H1 (cell line): ENCODE measurements around the gene ITGB7. TPM values are rescaled to one million over a fixed set of nuclear protein-coding genes. Genes with fewer than 3 reads are reported as not detected.

Source experiments
- CTCF ChIA-PET: fragments of 300-600 bp; sonication (Branson Sonifier 250); formaldehyde crosslinking; loops from one replicate; lab custom pipeline; 2021; ENCODE audit not compliant: partially characterized antibody; lab: Charles Lee
- POLR2A ChIA-PET: fragments of 300-600 bp; sonication (Branson Sonifier 250); formaldehyde crosslinking; loops from one replicate; lab custom pipeline; 2021; ENCODE audit warnings: inconsistent platforms; ENCODE audit not compliant: partially characterized antibody; lab: Charles Lee
- DNase-seq, 2 experiments: peaks; one replicate each; pipeline versions ENCODE4 v3.0.0 to v3.0.0-alpha.2; 2010 to 2022; ENCODE audit warnings: low spot score in 2 of 2, low read depth in 1 of 2, mixed read lengths in 1 of 2
- FAIRE-seq: peaks from 2 replicates; lab custom pipeline; 2011; peaks lifted over from hg19 to GRCh38; lab: Jason Lieb, UNC
- H2AFZ ChIP-seq: 2 replicates; pipeline ENCODE4 v1.8.1; 2012; ENCODE audit warnings: low read length, inconsistent platforms
- H2AK5ac ChIP-seq: 2 replicates; pipeline ENCODE4 v1.6.1; 2013; ENCODE audit warnings: low read depth, low read length
- H2BK120ac ChIP-seq: replicated peaks from 2 replicates; pipeline ENCODE3; 2013; ENCODE audit warnings: low read depth, low read length, inconsistent platforms
- H2BK12ac ChIP-seq: 2 replicates; pipeline ENCODE4 v1.6.1; 2013; ENCODE audit warnings: low read depth, low read length
- H2BK15ac ChIP-seq: 2 replicates; pipeline ENCODE4 v1.6.1; 2013; ENCODE audit warnings: low read length
- H2BK20ac ChIP-seq: 2 replicates; pipeline ENCODE4 v1.6.1; 2013; ENCODE audit warnings: low read length
- H2BK5ac ChIP-seq: 2 replicates; pipeline ENCODE4 v1.6.1; 2013; ENCODE audit warnings: low read depth, low read length
- H3K14ac ChIP-seq: 2 replicates; pipeline ENCODE4 v1.6.1; 2013; ENCODE audit warnings: inconsistent platforms; ENCODE audit not compliant: insufficient read length
- H3K18ac ChIP-seq: 2 replicates; pipeline ENCODE4 v1.6.1; 2013; ENCODE audit warnings: low read length; ENCODE audit errors: extremely low read depth
- H3K23ac ChIP-seq: 2 replicates; pipeline ENCODE4 v1.6.1; 2013; ENCODE audit warnings: inconsistent platforms; ENCODE audit not compliant: insufficient read length
- H3K23me2 ChIP-seq: 2 replicates; pipeline ENCODE4 v1.6.1; 2013; ENCODE audit warnings: low read depth, low read length
- H3K27ac ChIP-seq: 2 replicates; pipeline ENCODE4 v1.6.1; 2011; ENCODE audit warnings: low read depth, low read length, inconsistent platforms
- H3K27me3 ChIP-seq, 4 experiments: replicated peaks in 1 of 4; 1 replicate in 1 of 4; 2 replicates in 3 of 4; pipeline versions ENCODE4 v1.6.1 to v1.8.1; 2011 to 2013; ENCODE audit warnings: low read length in 3 of 4, mild to moderate bottlenecking in 3 of 4, inconsistent platforms in 2 of 4, mixed read lengths in 2 of 4, moderate library complexity in 1 of 4; ENCODE audit not compliant: control insufficient read depth in 3 of 4, insufficient read depth in 3 of 4; ENCODE audit errors: extremely low read depth in 1 of 4
- H3K36me3 ChIP-seq, 4 experiments: 2 replicates each; pipeline versions ENCODE4 v1.6.1 to v1.8.1; 2011 to 2013; ENCODE audit warnings: mild to moderate bottlenecking in 4 of 4, low read length in 3 of 4, moderate library complexity in 2 of 4, control low read depth in 1 of 4, inconsistent platforms in 1 of 4; ENCODE audit not compliant: insufficient read depth in 4 of 4, control insufficient read depth in 2 of 4
- H3K4ac ChIP-seq: replicated peaks from 2 replicates; pipeline ENCODE3; 2013; ENCODE audit warnings: low read length, low read depth, mixed read lengths, inconsistent platforms; ENCODE audit not compliant: insufficient read length
- H3K4me1 ChIP-seq, 4 experiments: replicated peaks in 1 of 4; 1 replicate in 1 of 4; 2 replicates in 3 of 4; pipeline versions ENCODE4 v1.6.1 to v1.8.1; 2011 to 2013; ENCODE audit warnings: low read length in 3 of 4, inconsistent platforms in 2 of 4, mixed read lengths in 1 of 4; ENCODE audit not compliant: insufficient read depth in 4 of 4, control insufficient read depth in 3 of 4
- H3K4me2 ChIP-seq, 2 experiments: 2 replicates each; pipeline versions ENCODE4 v1.6.1 to v1.8.1; 2011 to 2013; ENCODE audit warnings: low read depth in 2 of 2, low read length in 2 of 2, control low read depth in 1 of 2, inconsistent platforms in 1 of 2, mild to moderate bottlenecking in 1 of 2; ENCODE audit not compliant: insufficient read depth in 1 of 2
- H3K4me3 ChIP-seq, 4 experiments: fragments of 200-600, 300-600 bp in 1 of 4; sonication (generic), shearing (Covaris generic), sonication (Bioruptor Twin) in 1 of 4; 2 replicates each; pipeline versions ENCODE4 v1.5.1 to v1.8.1; 2011 to 2016; ENCODE audit warnings: low read length in 4 of 4, low read depth in 3 of 4, control low read depth in 2 of 4, inconsistent platforms in 2 of 4, mild to moderate bottlenecking in 2 of 4, mixed read lengths in 1 of 4, moderate library complexity in 1 of 4; ENCODE audit not compliant: insufficient read depth in 2 of 4; ENCODE audit errors: extremely low read depth in 1 of 4
- H3K56ac ChIP-seq: replicated peaks from 2 replicates; pipeline ENCODE3; 2013; ENCODE audit warnings: low read depth, mild to moderate bottlenecking, mixed read lengths, low read length, inconsistent platforms; ENCODE audit not compliant: insufficient read length
- H3K79me1 ChIP-seq: 2 replicates; pipeline ENCODE4 v1.6.1; 2013; ENCODE audit warnings: low read depth, low read length, control low read depth
- H3K79me2 ChIP-seq, 2 experiments: 2 replicates each; pipeline versions ENCODE4 v1.6.1 to v1.8.1; 2012 to 2013; ENCODE audit warnings: low read length in 2 of 2, mild to moderate bottlenecking in 2 of 2, inconsistent platforms in 1 of 2; ENCODE audit not compliant: insufficient read depth in 2 of 2, control insufficient read depth in 1 of 2
- H3K9ac ChIP-seq, 4 experiments: replicated peaks in 1 of 4; 1 replicate in 1 of 4; 2 replicates in 3 of 4; pipeline versions ENCODE4 v1.6.1 to v1.8.1; 2011 to 2013; ENCODE audit warnings: low read depth in 3 of 4, low read length in 3 of 4, control low read depth in 2 of 4, mild to moderate bottlenecking in 2 of 4, moderate library complexity in 2 of 4, inconsistent platforms in 1 of 4; ENCODE audit errors: extremely low read depth in 1 of 4
- H3K9me3 ChIP-seq, 2 experiments: 2 replicates each; pipeline versions ENCODE4 v1.6.1 to v1.8.1; 2012 to 2013; ENCODE audit warnings: mild to moderate bottlenecking in 2 of 2, moderate library complexity in 2 of 2, control low read depth in 1 of 2, inconsistent platforms in 1 of 2, low read depth in 1 of 2, low read length in 1 of 2, mixed read lengths in 1 of 2; ENCODE audit not compliant: insufficient read depth in 2 of 2
- H4K20me1 ChIP-seq, 2 experiments: replicated peaks in 1 of 2; 2 replicates each; pipeline versions ENCODE3 to v1.8.1; 2011 to 2013; ENCODE audit warnings: inconsistent platforms in 2 of 2, low read length in 2 of 2, mild to moderate bottlenecking in 1 of 2; ENCODE audit not compliant: insufficient read depth in 2 of 2, control insufficient read depth in 1 of 2
- H4K5ac ChIP-seq: 2 replicates; pipeline ENCODE4 v1.6.1; 2013; ENCODE audit warnings: low read length, low read depth, mixed read lengths, inconsistent platforms; ENCODE audit not compliant: insufficient read length
- H4K8ac ChIP-seq: 2 replicates; pipeline ENCODE4 v1.8.0; 2013; ENCODE audit warnings: mild to moderate bottlenecking, moderate library complexity, low read length, inconsistent platforms; ENCODE audit not compliant: insufficient read depth; ENCODE audit errors: extremely low read depth
- H4K91ac ChIP-seq: replicated peaks from 2 replicates; pipeline ENCODE3; 2013; ENCODE audit warnings: low read length, mixed read lengths, inconsistent platforms; ENCODE audit not compliant: insufficient read length
- ATF3 ChIP-seq: IDR thresholded peaks from 2 replicates; pipeline ENCODE4 v1.6.1; 2011; ENCODE audit warnings: low read depth, mild to moderate bottlenecking, low read length; ENCODE audit not compliant: insufficient read depth
- EZH2 ChIP-seq: fragments of 200-600 bp; sonication (generic); IDR thresholded peaks from 2 replicates; pipeline ENCODE4 v1.7.1; 2012; ENCODE audit warnings: low read depth, mild to moderate bottlenecking, moderate library complexity, low read length, inconsistent platforms; ENCODE audit not compliant: severe bottlenecking
- WGBS, 2 experiments: shearing (Covaris generic) in 1 of 2; methylation state at CpG; one replicate each; pipeline versions ENCODE4 v1.1.6 to v1.1.7; 2013 to 2015; ENCODE audit warnings: low lambda C conversion rate in 2 of 2, mixed read lengths in 2 of 2, inconsistent platforms in 1 of 2, low coverage in 1 of 2, missing lambda C conversion rate in 1 of 2; ENCODE audit not compliant: insufficient replicate concordance in 2 of 2, insufficient coverage in 1 of 2, insufficient read length in 1 of 2; ENCODE audit errors: extremely low coverage in 1 of 2, missing lambda C conversion rate in 1 of 2; 5-methylcytosine and 5-hydroxymethylcytosine counted together
- polyA plus RNA-seq, 7 experiments: library from polyadenylated mRNA; depleted of rRNA in 3 of 7; stranded (reverse) in 5 of 7; unstranded in 2 of 7; fragments of >200 nt in 5 of 7; fragments of 200-250 nt in 2 of 7; gene quantifications; 1 replicate in 5 of 7; 2 replicates in 1 of 7; 4 replicates in 1 of 7; pipeline versions ENCODE4 v1.2.1 to v1.2.3, GENCODE V29; 2011 to 2013; ENCODE audit warnings: missing spikeins in 2 of 7, mixed read lengths in 2 of 7
- total RNA-seq: library from RNA; stranded (reverse); fragmentation: NEBNext Ultra II Directional; extraction: Animal tissue kit (Norgen Biotek cat#: 25700); gene quantifications from 2 replicates; pipeline ENCODE4 v1.2.1, GENCODE V29; 2021

Gene ITGB7
- total and polyA plus RNA-seq, 2 of the 8 experiments (the other 6 are each of a cell fraction or from before 2014, with no cell fraction given) = 0.35 to 0.54 TPM

DNA sequence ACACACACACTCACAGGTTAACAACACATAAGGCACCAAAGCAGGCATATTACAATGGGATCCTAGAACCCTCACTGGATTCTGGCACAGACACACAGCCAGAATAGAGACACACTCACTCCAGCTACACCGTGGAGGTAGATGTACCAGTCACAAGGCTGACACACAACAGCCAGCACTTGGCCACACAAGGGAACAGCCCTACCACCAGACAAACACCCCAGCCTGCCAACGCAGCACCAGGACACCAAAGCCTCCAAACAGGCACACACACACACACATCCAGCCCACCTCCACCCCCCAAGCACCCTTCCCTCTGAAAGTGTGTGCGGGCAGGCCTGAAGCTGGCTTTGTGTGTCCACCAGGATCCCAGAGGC is 10.9 kb upstream of the ITGB7 start:
- ChIA-PET CTCF (interaction anchor here (1.3 to 22.3 kb wide), 7 partner anchors 7 to 164 kb away, joined by 3 to 654 read pairs (median 198); partner anchors contain the start of genes AAAS, ESPL1, MYG1 and PFDN5), POLR2A (interaction anchor here (0.7 to 13.6 kb wide), 25 partner anchors 9 to 284 kb away, joined by 3 to 151 read pairs (median 4); partner anchors contain the start of genes AAAS, CSAD, EIF4B and ESPL1)
- Histone ChIP-seq H3K23ac (peak overlapping the region; percentile 23), H2AK5ac (peak overlapping the region; percentile 83; the same call in 1 of the 2 replicates), H4K20me1 (peaks cover 0 to 4% of the 10 kb centered on the region in 2 experiments), H3K27ac (peak overlapping the region; percentile 72; the same call in 1 of the 2 replicates), H3K4me3 (peak overlapping the region; percentile 84 to 97 (median 88); a peak in 6 of 8 replicates), H3K27me3 (peaks cover 0 to 3% (median 0%) of the 10 kb centered on the region in 4 experiments; a peak in 1 of 7 replicates), H3K14ac (peak overlapping the region; percentile 0), H2BK20ac (peak overlapping the region; percentile 99), H3K23me2 (peaks cover 26% of the 10 kb centered on the region), H4K8ac (no peak overlapping the region), H2BK15ac (peak overlapping the region; percentile 98; the same call in 1 of the 2 replicates), H3K9ac (peak overlapping the region in 2 of 4 experiments; percentile 9 to 55; a peak in 4 of 7 replicates), H3K4me2 (peak overlapping the region; percentile 99 to 100), H4K5ac (peak overlapping the region; percentile 91), H2AFZ (no peak overlapping the region), H3K36me3 (peaks cover 4 to 20% (median 10%) of the 10 kb centered on the region in 4 experiments), H3K79me2 (peaks cover 16 to 36% of the 10 kb centered on the region in 2 experiments), H3K79me1 (peaks cover 17% of the 10 kb centered on the region), H3K4me1 (peaks cover 26 to 64% (median 47%) of the 10 kb centered on the region in 4 experiments), H4K91ac (peak overlapping the region; percentile 99), H3K9me3 (no peaks in the 10 kb centered on the region), H3K56ac (peak overlapping the region; percentile 49), H2BK12ac (peak overlapping the region; percentile 100), H3K4ac (peak overlapping the region; percentile 98), H2BK5ac (peak overlapping the region; percentile 100), H2BK120ac (peak overlapping the region; percentile 93), H3K18ac (peak overlapping the region; percentile 100)
- no peak for FAIRE-seq
- no peak for TF ChIP-seq ATF3
- peak; percentile 21 for TF ChIP-seq EZH2
- 13% methylated on average over 3 of the region's 3 CpGs; no CpG with 5 or more reads in 1 of the 2 experiments for WGBS, 2 experiments
- no peak for DNase-seq
